Measurements from ENCODE around the gene PHF1.

The PHF1 gene

DNA sequence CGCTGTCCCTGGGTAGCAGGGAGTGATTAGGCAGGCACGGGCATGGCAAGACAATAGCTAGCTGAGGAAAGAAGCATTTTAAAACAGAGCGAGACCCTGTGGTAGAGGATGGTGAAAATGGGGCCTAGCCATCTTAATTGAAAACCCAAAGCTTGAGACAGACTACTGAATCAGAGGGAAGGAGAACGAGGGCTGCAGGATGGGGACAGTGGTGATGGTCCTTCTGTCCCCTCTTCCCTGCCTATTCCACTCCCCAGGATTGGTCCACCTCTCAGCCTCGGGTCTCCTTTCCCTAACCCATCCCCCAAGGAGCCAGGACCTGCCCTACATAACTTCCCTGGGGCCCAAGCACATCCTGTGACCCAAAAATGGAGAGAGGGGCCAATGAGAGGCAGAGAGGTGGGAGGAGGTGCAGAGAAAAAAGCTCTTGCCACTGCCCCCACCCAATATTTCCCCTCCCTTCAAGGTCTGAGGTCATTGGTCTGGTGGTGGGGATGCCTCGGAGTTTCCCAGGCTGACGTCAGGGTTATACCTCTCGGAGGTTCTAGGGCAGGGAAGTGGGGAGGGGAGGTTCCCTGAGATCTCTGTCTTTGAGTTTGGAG is 8.0 kb downstream of the PHF1 start:
- DNase-seq (ENCODE audit: low spot score): peak; percentile 75

DNA sequence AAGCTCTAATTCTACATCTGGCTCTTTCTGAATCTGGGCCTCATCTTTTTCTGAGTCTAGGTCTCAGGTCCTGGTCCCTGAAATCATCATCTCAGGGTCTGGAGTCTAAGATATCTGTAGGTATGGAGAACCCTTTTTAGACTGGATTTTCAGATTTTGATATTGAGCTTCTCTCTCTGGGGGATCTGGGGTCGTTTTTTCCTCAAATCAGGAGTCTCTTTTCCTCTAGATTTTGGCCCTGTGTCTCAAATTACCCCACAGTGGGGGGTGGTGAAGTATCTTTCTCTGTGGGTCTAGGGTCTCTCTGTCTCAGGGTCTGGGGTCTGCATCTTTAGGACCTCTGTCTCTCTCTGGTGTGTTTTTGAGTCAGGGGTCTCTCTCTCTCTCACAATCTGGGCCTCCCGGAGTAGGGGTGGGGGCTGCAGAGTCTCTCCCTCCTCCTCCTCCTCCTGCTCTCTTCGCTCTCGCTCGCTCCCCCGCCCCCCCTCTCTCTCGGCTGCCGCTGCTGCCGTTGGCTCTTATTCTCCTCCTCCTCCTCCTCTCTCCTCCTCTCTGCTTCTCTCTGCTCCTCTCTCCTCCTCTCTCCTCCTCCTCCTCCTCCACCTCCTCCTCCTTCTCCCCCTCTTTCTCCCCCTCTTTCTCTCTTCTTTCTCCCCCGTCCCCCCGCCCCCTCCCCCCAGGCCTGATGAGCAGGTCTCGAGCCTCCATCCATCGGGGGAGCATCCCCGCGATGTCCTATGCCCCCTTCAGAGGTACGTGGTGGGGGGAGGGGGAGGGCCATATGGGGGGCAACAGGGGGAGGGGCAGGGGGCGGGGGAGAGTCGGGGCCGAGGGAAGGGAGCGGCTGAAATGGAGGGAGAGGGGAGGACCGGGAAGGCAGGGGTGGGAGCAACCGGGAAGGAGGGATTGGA is 9.0 kb downstream of the PHF1 start, which contains the start of gene SYNGAP1:
SYNGAP1 (plus strand) TSS at position 486 of the 911 bp plus-strand sequence; CDS start at position 686, 200 bp downstream.
- DNase-seq (ENCODE audit: low spot score): no peak

DNA sequence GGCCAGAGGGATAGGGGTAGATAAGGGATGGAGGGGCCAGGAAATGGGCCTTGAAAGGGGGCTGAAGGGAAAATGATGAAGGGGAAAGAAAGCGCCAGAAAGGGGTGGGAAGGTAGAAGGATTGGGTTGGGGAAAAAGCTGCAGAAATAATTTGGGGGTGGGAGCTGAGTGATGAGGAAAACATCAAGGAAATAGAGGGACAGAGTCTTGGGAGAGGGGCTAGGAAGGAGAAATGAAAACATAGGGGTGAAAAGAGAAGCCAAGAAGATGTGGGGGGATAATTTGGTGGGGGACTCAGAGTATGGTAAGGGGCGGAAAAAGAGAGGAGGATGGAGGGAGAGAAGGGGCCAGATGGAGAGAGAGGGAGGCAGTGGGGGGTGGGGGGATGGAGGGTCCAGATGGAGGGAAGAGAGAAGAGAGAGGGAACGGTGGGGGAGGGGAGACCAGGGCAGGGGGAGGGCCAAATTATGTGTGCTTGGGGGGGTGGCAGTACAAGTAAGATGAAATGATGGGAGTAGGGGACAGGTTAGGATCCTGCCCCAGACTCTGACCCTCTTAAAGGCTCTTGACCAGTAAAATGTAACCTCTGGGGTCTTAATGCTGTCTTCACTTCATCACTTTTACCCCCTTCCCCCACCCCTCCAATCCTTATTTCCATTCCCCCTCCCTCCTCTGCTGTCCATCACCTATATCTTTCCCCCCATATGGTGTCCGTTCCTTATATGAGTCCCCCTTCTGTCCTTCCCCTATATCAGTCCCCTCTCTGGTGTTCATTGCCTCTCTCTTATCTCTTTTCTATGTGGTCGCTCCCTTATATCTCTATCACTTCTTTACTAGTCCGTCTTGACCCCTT is 9.9 kb downstream of the PHF1 start:
- DNase-seq (ENCODE audit: low spot score): no peak

DNA sequence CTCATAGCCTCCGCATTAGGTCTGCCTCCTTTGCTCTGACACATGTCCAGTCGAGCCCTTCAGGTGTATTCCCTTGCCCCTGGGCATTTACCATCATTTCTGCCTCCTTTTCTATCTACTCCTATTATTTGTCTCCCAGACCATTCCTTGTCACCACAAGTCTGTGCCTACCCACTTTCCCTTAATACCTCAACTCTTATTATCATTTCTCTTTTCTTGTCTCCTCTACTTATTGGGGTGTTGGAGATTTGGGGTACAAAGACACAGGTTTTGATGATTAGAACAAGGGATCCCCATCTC is 10.5 kb downstream of the PHF1 start:
- no peak for DNase-seq (ENCODE audit: low spot score)

DNA sequence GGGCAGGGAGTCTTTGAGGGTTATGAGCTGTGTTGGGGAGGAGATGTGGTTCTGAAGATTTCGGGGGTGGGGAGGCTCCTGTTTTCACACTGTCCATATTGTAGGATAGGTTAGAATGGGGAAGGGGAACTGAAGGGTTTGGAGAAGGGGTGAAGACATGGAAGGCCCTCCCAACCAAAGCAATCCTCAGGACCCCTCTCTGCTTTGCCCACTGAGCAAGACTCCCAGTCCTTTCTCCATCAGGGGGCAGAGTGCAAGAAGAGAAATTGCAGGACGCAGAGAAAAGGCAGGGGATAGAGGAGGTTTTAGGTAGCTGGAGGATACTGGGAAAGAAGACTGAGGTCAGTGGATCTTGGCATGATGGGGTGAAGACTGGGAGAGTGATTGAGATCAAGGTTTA is 13.0 kb downstream of the PHF1 start:
- no peak for DNase-seq (ENCODE audit: low spot score)

DNA sequence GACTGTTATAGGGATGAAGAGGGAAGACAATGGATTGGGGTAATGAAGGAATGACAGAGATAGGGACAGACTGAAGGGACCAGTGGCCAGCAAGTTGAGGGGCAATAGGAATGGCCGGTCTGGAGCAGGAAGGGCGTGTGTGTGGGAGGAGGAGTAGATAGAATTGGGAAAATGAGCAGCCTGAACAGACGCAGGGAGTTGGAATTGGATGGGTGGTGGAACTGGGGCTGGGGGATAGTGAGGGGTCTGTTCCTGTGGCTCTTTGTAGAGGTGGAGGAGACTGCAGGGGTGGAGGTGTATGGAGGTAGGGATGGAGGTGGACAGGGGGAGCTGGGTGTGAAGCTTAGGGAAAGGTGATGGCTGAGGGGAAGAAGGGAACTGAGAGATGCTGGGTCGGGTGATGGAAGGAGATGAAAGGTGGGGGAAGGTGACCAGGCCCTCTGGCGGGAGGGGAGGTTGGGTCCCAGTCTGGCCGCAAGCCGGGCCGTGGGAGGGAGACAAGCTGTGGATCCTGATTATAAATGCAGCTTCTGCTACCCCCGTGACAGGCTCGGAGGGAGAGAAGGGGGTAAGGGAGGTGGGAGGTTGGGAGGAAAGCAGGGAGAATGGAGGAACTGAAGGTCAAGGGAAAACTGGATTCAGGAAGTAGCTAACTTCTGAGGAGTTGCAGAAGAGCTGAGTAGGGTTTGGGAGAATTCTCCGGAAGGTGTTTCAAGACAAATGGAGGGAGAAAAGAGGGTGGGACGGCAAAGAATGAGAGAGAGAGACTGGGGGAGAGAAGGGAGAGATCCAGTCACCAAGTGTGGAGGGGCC is 14.2 kb downstream of the PHF1 start:
- no peak for DNase-seq (ENCODE audit: low spot score)

DNA sequence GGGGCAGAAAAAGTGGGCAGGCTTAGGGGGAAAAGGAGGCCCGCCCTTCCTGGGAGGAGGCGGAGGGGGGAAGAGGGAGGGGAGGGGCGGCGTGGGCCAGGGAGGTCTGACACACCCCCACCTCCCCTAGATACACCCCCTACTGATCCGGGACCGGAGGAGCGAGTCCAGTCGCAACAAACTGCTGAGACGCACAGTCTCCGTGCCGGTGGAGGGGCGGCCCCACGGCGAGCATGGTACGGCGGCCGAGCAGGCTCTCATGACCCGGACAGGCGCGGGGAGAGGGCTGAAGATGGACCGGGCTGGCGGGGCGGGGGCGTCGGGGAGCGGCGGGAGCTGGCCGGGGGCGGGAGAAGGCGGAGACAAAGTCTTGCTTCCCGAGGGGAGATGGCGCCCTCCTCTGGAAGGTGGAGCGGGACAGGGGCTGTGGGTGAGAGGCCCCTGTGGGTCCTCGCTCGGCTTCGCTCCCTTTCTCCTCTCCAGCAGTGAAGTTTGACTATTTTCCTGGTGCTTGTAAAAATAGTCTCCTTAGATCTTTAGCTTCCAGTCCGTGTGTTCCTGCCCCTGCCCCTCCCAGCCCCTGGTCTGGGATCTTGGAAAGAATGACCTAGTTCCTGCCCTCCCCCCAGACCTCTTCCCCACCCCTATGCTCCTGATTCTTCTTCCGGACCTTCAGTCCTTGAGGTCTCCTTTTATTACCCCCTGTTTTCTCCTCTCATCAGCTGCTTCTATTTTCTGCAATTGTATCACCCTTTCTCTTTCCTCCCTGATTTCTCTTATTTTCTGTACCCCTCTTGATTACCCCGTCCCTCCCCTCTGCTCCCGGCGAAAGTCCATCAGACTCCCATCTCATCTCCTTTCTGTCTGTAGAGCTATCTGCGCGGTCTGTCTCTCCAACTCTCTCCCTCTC is 15.1 kb downstream of the PHF1 start:
- DNase-seq (ENCODE audit: low spot score): peak; percentile 79

DNA sequence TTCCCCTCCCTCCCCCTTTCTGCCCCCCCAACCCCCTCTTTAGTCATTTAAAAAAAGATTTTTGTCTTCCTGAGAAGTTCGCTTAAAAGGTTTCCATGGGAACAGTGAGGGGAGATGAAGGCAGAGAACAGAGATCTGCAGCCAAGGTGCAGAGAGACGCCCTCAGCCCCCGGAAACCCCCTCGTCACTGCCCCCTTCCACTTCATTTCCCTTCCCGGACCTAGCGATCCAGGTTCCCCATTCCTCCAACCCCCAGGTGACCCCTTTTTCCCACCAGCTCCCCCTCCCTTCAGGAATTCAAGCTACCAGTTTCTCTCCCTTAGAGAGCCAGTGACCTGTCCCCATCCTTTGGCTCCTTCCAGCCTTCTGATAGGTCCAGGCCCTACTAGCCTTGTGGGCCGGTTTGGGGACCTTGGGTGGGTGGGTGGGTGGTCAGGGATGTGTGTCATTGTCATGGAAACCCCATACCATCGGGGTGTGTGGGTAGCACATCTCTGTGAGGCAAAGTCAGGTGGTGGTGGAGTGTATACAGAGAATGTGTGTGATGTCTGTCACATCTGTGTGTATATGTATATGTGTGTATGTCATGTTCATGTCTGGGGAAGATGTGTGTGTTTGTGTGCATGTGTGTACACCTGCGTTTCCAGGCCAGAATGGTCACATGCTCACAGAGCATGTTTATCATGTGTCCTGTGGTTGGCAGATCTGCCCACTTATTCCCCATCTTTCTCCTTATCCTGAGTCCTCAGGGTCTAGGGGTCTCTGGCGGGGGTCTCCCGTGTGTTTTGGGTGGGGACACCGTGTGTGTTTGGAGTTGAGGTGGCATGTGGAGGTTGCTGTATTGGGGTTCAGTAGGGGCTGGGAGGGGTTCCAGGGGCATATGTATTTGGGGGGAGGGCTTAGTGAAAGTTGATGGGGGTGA is 16.0 kb downstream of the PHF1 start:
- no peak for DNase-seq (ENCODE audit: low spot score)

DNA sequence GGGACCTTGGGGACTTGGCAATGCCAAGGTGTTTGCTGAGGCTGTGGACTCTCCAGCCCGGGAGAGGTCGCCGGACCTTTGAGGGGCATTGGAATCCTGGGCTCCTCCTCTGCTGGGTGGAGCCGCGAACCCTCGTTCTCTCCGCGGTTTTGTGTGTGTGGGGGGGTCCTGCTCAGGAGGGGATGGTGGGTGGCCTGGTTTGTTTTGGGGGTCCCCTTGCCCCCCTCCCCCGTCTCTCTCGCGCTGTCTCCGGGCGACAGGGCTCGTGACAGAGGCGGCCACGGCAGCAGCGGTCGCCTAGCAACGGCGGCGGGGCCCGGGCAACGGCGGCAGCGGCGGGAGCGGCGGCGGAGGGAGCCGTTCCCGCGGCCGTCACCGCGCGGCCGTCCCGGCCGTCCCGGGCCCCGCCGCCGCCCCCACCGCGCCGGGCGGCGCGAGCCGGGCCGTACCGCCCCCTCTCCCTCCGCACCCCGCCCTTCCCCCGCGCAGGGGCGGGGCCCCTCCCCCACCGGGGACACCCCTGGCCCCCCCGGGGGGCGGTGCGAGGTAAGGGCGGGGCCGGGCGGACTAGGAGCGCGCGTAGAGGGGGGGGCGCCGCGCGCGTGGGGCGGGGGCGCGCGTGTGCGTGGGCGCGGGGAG is 16.9 kb downstream of the PHF1 start:
- no peak for DNase-seq (ENCODE audit: low spot score)

DNA sequence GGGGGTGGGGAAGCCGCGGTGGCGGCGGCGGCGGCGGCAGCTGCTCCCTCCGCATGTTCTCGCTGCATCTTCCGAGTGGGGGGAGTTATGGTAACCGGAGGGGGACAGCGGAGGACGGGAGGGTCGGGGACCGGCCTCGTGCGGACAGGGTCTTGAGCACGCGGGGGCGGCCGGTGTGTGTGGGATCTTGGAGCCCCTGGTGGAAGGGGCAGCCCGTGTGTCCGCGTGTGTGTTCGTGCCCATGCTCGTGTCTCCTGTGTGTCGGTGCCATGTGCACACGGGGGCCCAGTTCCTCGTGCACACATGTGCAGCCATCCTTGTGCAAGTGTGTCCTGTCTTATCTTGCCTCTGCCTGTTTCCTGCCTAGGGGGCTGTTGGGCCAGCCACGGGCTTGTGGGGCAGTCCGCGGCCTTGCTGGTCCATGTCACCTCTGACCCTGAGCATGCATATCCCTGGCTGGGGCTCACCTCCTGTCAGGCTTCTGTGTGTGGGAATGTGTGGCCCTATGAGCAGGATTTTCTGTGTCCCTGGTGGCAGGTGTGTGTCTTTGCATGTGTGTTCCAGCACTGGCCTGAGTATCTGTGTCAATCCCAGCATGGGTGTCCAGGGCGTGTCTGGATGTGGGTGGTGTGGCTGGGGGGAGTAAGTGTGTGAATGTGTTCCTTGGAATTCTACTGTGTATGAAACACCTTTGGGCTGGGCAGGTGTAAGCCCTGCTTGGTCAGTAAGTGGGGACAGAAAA is 17.6 kb downstream of the PHF1 start:
- no peak for DNase-seq (ENCODE audit: low spot score)

DNA sequence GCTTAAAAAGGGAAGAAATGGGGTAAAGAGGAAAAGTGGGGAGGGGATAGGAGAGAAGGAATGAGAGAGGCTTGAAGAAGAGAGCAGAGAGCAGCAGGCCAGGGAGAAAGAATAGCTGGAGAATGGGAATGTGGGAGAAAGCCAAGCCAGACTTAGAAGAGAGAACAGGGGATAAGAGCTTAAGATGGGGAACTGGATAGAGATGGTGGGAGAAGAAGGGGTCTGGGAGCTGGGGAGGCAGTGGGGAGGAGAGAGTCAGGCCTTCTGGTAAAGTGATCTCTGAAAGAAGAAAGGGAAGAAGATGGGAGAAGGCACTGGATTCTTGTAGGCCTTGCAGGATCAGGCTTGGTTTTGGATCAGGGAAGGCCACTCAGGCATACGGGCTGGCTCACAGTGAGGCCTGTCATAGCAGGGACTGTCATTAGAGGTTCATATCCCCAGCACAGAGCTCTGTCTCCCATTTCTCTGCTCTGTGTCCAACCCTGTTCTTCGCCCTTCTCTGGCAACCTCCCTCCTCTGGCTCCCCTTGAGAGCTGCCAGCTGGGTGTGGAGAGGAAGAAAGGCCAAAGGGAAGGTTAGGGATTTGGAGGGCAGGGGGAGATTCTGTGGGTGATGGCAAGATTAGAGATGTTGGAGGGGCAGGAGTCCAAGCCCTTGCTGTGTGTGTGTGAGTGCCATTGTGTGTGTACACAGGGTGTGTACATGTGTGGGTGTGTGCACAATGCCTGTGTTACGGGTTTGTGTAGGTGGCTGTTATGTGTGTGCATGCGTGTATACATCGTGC is 18.3 kb downstream of the PHF1 start:
- DNase-seq (ENCODE audit: low spot score): no peak

DNA sequence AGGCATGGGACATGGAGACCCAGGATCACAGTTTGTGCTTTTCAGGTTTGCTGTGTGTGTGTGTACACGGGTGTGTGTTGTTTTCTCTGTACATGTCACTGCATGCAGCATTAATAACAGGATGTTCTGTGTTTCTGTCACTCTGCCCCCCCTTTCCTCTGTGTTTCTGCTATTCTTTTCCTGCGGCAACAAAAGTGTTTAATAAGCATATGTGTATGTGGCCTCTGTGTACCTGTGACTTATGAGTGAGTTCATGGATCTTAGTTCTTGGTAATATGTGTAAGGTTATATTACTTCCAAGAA is 18.9 kb downstream of the PHF1 start:
- no peak for DNase-seq (ENCODE audit: low spot score)

DNA sequence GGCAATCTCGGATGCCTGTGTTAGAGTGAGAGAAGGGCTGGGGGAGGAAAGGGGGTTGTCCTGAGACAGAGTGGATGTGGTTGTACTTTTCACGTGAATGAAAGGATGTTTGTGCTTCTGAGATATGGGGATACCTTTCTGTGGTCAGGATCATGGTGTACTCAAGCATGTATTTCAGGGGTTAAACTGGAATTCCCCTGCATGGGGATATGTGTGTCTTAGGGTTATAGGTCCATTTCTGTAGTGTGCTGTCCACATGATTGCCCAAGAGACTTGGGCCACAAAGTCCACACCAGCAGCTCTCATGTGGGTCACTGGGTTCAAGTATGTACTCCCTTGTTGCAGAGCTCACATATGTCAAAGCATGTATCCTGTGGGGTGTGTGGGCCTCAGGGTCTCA is 19.5 kb downstream of the PHF1 start:
- no peak for DNase-seq (ENCODE audit: low spot score)

DNA sequence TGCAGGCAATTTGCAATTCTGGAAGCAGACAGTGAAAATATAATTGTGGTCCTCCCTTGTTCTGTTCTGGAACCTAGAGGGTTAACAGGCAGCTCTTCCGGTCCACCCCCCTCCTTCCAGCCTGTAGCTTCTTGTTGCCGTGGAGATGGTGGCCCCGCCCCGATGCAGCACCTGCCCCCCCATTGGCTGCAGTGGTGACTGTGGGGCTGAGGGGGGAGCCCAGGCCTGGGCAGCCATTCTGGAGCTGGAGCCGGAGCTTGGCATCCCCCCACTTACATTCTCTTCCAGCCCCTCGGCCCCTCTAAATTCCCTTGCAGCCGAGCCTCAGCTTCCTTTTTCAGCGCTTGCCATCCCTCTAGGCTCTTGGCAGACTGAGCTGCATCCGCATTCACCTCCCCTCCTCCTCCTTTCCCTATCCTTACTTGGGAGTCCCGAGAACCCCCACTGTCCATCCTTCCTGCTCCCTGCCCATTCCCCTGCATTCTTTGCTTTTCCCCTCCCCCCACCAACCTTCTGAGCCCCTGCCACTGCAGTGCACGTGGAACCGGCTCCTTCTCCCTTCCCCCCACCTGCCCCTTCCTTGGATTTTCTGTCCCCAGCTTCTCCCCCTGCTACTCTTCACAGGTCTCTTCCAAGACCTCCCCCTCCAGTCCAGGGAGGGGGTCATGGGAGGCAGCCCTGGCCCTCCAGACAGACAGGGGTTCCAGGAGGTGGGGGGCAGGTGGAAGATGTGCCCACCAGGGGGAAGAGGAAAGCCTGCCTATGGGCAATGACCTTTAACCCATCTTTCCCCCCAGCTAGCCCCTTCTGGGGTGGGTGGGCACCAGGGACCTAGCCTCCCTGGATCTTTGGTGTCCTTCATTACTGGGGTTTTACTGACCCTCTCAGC is 20.4 kb downstream of the PHF1 start:
- peak; percentile 77 for DNase-seq (ENCODE audit: low spot score)

DNA sequence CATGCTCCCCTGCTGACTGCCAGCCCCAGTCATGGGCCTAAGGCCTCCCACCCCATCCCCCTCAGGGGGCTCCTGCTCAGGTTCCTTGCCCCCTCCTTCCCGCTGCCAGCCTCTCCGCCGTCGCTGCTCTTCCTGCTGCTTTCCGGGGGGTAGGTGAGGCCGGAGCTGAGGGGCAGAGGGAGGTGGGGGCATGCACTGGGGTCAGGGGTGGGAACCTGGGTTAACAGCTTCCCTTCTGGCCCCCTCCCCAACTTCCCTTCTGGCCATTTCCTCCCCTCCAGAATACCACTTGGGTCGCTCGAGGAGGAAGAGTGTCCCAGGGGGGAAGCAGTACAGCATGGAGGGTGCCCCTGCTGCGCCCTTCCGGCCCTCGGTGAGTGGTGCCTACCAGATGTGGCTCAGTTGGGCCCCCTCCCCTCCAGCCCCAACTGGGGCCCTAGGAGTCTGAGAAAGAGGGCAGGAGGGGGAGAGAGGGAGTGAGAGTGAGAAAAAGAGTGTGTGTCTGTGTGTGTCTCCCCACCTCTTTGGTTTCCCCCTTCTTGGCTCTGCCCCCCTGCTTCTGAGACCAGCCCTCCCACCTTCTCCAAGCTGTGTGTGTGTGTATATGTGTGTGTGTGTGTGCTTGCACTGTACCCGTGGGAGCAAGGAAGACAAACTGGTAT is 21.2 kb downstream of the PHF1 start:
- no peak for DNase-seq (ENCODE audit: low spot score)

DNA sequence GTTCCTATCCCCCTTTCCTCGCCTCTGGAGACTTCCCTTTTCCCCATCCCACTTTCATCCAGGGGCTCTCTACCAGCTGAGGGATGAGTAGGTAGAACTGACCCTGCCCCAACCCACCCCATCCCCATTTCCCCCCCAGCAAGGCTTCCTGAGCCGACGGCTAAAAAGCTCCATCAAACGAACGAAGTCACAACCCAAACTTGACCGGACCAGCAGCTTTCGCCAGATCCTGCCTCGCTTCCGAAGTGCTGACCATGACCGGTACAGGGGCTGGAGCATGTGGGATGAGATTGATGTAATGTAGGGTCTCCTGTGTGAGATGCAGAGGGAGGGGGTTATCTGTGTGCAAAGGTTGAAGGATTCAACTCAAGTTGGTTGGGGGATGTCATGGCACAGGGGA is 21.7 kb downstream of the PHF1 start:
- DNase-seq (ENCODE audit: low spot score): no peak
